Activated gamma-delta T cell treated with Interleukin-2 at 50 U/mL for 16 hours (primary cell): ENCODE results near the gene ZNF225.
A peak's percentile ranks its signal among the peaks of the same experiment; 100 is the strongest.
"Not testable (repeated sequence)": the region's sequence is repeated elsewhere in the genome, so short reads cannot be mapped to it uniquely, and the experiment has no call there.

Experiments
- DNase-seq: peaks from one replicate; pipeline ENCODE4 v3.0.0-alpha.2; 2020

ZNF225 gene

GRCh38 chr19:44164327-44164672, 51.1 kb downstream of the ZNF225 start:
- no peak for DNase-seq

GRCh38 chr19:44164673-44165512, 51.7 kb downstream of the ZNF225 start, which contains the start of gene ZNF226:
Gene ZNF226, plus strand, starts transcription at chr19:44165100. Its CDS starts 4,981 bp downstream, at chr19:44170081.
- peak; percentile 75 for DNase-seq

- DNase-seq = not testable (repeated sequence)
These were observed 57.5 kb downstream of the ZNF225 start for GRCh38 chr19:44170660-44171059.

- DNase-seq = no peak
These were observed 63.4 kb downstream of the ZNF225 start for GRCh38 chr19:44176590-44176989.

GRCh38 chr19:44180968-44181367, 67.8 kb downstream of the ZNF225 start:
- DNase-seq = no peak

- DNase-seq = no peak
These were observed 68.9 kb downstream of the ZNF225 start for GRCh38 chr19:44182145-44182544.
